ENCODE results near the gene B4GALT2. TPM values are rescaled to one million over a fixed set of nuclear protein-coding genes. Genes with fewer than 3 reads are reported as not detected.

The B4GALT2 gene
- total RNA-seq, 6 experiments from 2014 or later, result 87.8 to 107 (median 98.8) TPM

GRCh38 chr1:44015206-44015605 lies 36.2 kb downstream of the B4GALT2 start:
- Mint-ChIP-seq H3K4me1 (ENCODE audit: low read depth) (no peaks in the 10 kb centered on the region), H3K4me3 (no peak overlapping the region)

GRCh38 chr1:44016041-44016889 lies 37.3 kb downstream of the B4GALT2 start:
- no peak for TF ChIP-seq CTCF (IDR thresholded peaks at IDR 0.05)
- H3K4me1 Mint-ChIP-seq (ENCODE audit: low read depth), result no peaks in the 10 kb centered on the region

More at GRCh38 chr1:44015206-44015605, 36.2 kb downstream of the B4GALT2 start:
- no peak for DNase-seq
- no peaks in the 10 kb centered on the region for H3K36me3 Mint-ChIP-seq (ENCODE audit: low read depth)
- no peaks in the 10 kb centered on the region for H3K27me3 Mint-ChIP-seq (ENCODE audit: insufficient read depth)
- H3K27ac Mint-ChIP-seq, result no peak overlapping the region
- H3K9me3 Mint-ChIP-seq, result no peaks in the 10 kb centered on the region
- TF ChIP-seq CTCF (IDR thresholded peaks at IDR 0.05), result no peak

GRCh38 chr1:44016890-44017400 lies 37.9 kb downstream of the B4GALT2 start:
- Mint-ChIP-seq H3K4me3 (no peak overlapping the region), H3K27ac (no peak overlapping the region)

More at GRCh38 chr1:44016041-44016889, 37.3 kb downstream of the B4GALT2 start:
- Mint-ChIP-seq H3K27ac (no peak overlapping the region), H3K36me3 (ENCODE audit: low read depth) (no peaks in the 10 kb centered on the region), H3K27me3 (ENCODE audit: insufficient read depth) (no peaks in the 10 kb centered on the region), H3K9me3 (no peaks in the 10 kb centered on the region), H3K4me3 (no peak overlapping the region)
- no peak for DNase-seq

GRCh38 chr1:44019466-44019948 lies 40.5 kb downstream of the B4GALT2 start:
- Mint-ChIP-seq H3K27me3 (ENCODE audit: insufficient read depth) (peaks cover 2% of the 10 kb centered on the region; the same call in 1 of the 2 replicates), H3K9me3 (no peaks in the 10 kb centered on the region), H3K4me1 (ENCODE audit: low read depth) (peaks cover 4% of the 10 kb centered on the region), H3K4me3 (no peak overlapping the region), H3K27ac (no peak overlapping the region), H3K36me3 (ENCODE audit: low read depth) (no peaks in the 10 kb centered on the region; the same call in 1 of the 2 replicates)
- DNase-seq, result no peak
- TF ChIP-seq CTCF (IDR thresholded peaks at IDR 0.05), result no peak

More at GRCh38 chr1:44016890-44017400, 37.9 kb downstream of the B4GALT2 start:
- no peak for DNase-seq
- Mint-ChIP-seq H3K36me3 (ENCODE audit: low read depth) (no peaks in the 10 kb centered on the region; the same call in 1 of the 2 replicates), H3K4me1 (ENCODE audit: low read depth) (no peaks in the 10 kb centered on the region), H3K27me3 (ENCODE audit: insufficient read depth) (peaks cover 2% of the 10 kb centered on the region; the same call in 1 of the 2 replicates), H3K9me3 (no peaks in the 10 kb centered on the region)
- TF ChIP-seq CTCF (IDR thresholded peaks at IDR 0.05), result no peak

GRCh38 chr1:44020464-44020863 lies 41.5 kb downstream of the B4GALT2 start:
- Mint-ChIP-seq H3K4me3 (no peak overlapping the region), H3K27me3 (ENCODE audit: insufficient read depth) (peaks cover 2% of the 10 kb centered on the region; the same call in 1 of the 2 replicates), H3K36me3 (ENCODE audit: low read depth) (no peaks in the 10 kb centered on the region; the same call in 1 of the 2 replicates), H3K9me3 (no peaks in the 10 kb centered on the region), H3K4me1 (ENCODE audit: low read depth) (peaks cover 12% of the 10 kb centered on the region), H3K27ac (no peak overlapping the region)
- DNase-seq, result no peak
- no peak for TF ChIP-seq CTCF (IDR thresholded peaks at IDR 0.05)

Measured in HFFc6 (cell line).